ENCODE measurements around the gene SPTBN1. TPM values are rescaled to one million over a fixed set of nuclear protein-coding genes. Genes with fewer than 3 reads are reported as not detected.

Gene SPTBN1
- total RNA-seq, 1 experiment from 2014 or later = 204 TPM

GRCh38 chr2:54437588-54437987 is 18.5 kb upstream of the SPTBN1 start:
- Mint-ChIP-seq H3K9me3 (peaks cover 4% of the 10 kb centered on the region; the same call in 1 of the 2 replicates), H3K4me1 (no peaks in the 10 kb centered on the region), H3K4me3 (no peak overlapping the region), H3K27ac (no peak overlapping the region), H3K36me3 (no peaks in the 10 kb centered on the region), H3K27me3 (ENCODE audit: low read depth) (no peaks in the 10 kb centered on the region; the same call in 1 of the 2 replicates)
- ChIA-PET CTCF (interaction anchor here (0.8 kb wide), 1 partner anchor 331 kb away, joined by 3 read pairs; no protein-coding TSS in a partner anchor), POLR2A (no interaction called here)
- no peak for ATAC-seq
- no peak for DNase-seq (ENCODE audit: low spot score)
- no peak for TF ChIP-seq PREB (CRISPR knock-in tag; IDR thresholded peaks at IDR 0.05; ENCODE audit: borderline replicate concordance)
- TF ChIP-seq, protein P1, sequence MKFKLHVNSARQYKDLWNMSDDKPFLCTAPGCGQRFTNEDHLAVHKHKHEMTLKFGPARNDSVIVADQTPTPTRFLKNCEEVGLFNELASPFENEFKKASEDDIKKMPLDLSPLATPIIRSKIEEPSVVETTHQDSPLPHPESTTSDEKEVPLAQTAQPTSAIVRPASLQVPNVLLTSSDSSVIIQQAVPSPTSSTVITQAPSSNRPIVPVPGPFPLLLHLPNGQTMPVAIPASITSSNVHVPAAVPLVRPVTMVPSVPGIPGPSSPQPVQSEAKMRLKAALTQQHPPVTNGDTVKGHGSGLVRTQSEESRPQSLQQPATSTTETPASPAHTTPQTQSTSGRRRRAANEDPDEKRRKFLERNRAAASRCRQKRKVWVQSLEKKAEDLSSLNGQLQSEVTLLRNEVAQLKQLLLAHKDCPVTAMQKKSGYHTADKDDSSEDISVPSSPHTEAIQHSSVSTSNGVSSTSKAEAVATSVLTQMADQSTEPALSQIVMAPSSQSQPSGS (CRISPR knock-in tag; IDR thresholded peaks at IDR 0.05; ENCODE audit: borderline replicate concordance, low read depth) = no peak
- no peak for TF ChIP-seq ERG (CRISPR knock-in tag; IDR thresholded peaks at IDR 0.05)
- TF ChIP-seq HMGXB4 (CRISPR knock-in tag; IDR thresholded peaks at IDR 0.05) = no peak
- no peak for TF ChIP-seq ZNF425 (CRISPR knock-in tag; conservative IDR thresholded peaks at IDR 0.05)

GRCh38 chr2:54438271-54438670 is 17.9 kb upstream of the SPTBN1 start:
- H3K4me1 Mint-ChIP-seq = no peaks in the 10 kb centered on the region
- H3K27ac Mint-ChIP-seq = no peak overlapping the region
- TF ChIP-seq IRF2 (CRISPR knock-in tag; IDR thresholded peaks at IDR 0.05; ENCODE audit: borderline replicate concordance, low read depth) (no peak), OVOL2 (CRISPR knock-in tag; IDR thresholded peaks at IDR 0.05; ENCODE audit: borderline replicate concordance) (no peak), RORB (CRISPR knock-in tag; IDR thresholded peaks at IDR 0.05) (no peak), ZNF138 (CRISPR knock-in tag; conservative IDR thresholded peaks at IDR 0.05) (no peak), NFYB (CRISPR knock-in tag; conservative IDR thresholded peaks at IDR 0.05; ENCODE audit: low read depth) (no peak), TEAD1 (CRISPR knock-in tag; IDR thresholded peaks at IDR 0.05) (no peak)
- TF ChIP-seq, protein P2, sequence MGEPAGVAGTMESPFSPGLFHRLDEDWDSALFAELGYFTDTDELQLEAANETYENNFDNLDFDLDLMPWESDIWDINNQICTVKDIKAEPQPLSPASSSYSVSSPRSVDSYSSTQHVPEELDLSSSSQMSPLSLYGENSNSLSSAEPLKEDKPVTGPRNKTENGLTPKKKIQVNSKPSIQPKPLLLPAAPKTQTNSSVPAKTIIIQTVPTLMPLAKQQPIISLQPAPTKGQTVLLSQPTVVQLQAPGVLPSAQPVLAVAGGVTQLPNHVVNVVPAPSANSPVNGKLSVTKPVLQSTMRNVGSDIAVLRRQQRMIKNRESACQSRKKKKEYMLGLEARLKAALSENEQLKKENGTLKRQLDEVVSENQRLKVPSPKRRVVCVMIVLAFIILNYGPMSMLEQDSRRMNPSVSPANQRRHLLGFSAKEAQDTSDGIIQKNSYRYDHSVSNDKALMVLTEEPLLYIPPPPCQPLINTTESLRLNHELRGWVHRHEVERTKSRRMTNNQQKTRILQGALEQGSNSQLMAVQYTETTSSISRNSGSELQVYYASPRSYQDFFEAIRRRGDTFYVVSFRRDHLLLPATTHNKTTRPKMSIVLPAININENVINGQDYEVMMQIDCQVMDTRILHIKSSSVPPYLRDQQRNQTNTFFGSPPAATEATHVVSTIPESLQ (CRISPR knock-in tag; IDR thresholded peaks at IDR 0.05) = no peak
- TF ChIP-seq, protein P3, sequence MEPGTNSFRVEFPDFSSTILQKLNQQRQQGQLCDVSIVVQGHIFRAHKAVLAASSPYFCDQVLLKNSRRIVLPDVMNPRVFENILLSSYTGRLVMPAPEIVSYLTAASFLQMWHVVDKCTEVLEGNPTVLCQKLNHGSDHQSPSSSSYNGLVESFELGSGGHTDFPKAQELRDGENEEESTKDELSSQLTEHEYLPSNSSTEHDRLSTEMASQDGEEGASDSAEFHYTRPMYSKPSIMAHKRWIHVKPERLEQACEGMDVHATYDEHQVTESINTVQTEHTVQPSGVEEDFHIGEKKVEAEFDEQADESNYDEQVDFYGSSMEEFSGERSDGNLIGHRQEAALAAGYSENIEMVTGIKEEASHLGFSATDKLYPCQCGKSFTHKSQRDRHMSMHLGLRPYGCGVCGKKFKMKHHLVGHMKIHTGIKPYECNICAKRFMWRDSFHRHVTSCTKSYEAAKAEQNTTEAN (CRISPR knock-in tag; IDR thresholded peaks at IDR 0.05) = no peak
- TF ChIP-seq, protein P4, sequence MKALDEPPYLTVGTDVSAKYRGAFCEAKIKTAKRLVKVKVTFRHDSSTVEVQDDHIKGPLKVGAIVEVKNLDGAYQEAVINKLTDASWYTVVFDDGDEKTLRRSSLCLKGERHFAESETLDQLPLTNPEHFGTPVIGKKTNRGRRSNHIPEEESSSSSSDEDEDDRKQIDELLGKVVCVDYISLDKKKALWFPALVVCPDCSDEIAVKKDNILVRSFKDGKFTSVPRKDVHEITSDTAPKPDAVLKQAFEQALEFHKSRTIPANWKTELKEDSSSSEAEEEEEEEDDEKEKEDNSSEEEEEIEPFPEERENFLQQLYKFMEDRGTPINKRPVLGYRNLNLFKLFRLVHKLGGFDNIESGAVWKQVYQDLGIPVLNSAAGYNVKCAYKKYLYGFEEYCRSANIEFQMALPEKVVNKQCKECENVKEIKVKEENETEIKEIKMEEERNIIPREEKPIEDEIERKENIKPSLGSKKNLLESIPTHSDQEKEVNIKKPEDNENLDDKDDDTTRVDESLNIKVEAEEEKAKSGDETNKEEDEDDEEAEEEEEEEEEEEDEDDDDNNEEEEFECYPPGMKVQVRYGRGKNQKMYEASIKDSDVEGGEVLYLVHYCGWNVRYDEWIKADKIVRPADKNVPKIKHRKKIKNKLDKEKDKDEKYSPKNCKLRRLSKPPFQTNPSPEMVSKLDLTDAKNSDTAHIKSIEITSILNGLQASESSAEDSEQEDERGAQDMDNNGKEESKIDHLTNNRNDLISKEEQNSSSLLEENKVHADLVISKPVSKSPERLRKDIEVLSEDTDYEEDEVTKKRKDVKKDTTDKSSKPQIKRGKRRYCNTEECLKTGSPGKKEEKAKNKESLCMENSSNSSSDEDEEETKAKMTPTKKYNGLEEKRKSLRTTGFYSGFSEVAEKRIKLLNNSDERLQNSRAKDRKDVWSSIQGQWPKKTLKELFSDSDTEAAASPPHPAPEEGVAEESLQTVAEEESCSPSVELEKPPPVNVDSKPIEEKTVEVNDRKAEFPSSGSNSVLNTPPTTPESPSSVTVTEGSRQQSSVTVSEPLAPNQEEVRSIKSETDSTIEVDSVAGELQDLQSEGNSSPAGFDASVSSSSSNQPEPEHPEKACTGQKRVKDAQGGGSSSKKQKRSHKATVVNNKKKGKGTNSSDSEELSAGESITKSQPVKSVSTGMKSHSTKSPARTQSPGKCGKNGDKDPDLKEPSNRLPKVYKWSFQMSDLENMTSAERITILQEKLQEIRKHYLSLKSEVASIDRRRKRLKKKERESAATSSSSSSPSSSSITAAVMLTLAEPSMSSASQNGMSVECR (CRISPR knock-in tag; IDR thresholded peaks at IDR 0.05; ENCODE audit: borderline replicate concordance) = no peak
- DNase-seq (ENCODE audit: low spot score) (no peak), ATAC-seq (no peak)
- H3K36me3 Mint-ChIP-seq = no peaks in the 10 kb centered on the region
- POLR2A ChIA-PET = no interaction called here
- H3K4me3 Mint-ChIP-seq = no peak overlapping the region
- H3K9me3 Mint-ChIP-seq = peaks cover 4% of the 10 kb centered on the region; the same call in 1 of the 2 replicates
- H3K27me3 Mint-ChIP-seq (ENCODE audit: low read depth) = no peaks in the 10 kb centered on the region; the same call in 1 of the 2 replicates
- CTCF ChIA-PET = interaction anchor here (0.8 kb wide), 1 partner anchor 331 kb away, joined by 3 read pairs; no protein-coding TSS in a partner anchor

Measured in WTC11 (cell line).